HG03039 (cell line): ENCODE measurements around the gene EMC8.
"Not testable (repeated sequence)": the region's sequence is repeated elsewhere in the genome, so short reads cannot be mapped to it uniquely, and the experiment has no call there.

Experiments
- ATAC-seq: cut with Tn5 transposase; IDR thresholded peaks from one replicate; pipeline ENCODE4 v1.9.1; 2021; ENCODE audit warnings: mild to moderate bottlenecking, moderate library complexity; ENCODE audit not compliant: unreplicated experiment

The EMC8 gene

GRCh38 chr16:85835227-85835751 lies 35.9 kb upstream of the EMC8 start:
- no peak for ATAC-seq

- no peak for ATAC-seq
Observed at GRCh38 chr16:85834741-85835140, 35.4 kb upstream of the EMC8 start.

- no peak for ATAC-seq
Observed at GRCh38 chr16:85833219-85833920, 34.0 kb upstream of the EMC8 start.

GRCh38 chr16:85832570-85833218 lies 33.4 kb upstream of the EMC8 start:
- ATAC-seq: no peak

GRCh38 chr16:85830821-85831220 lies 31.5 kb upstream of the EMC8 start:
- no peak for ATAC-seq

GRCh38 chr16:85829751-85830445 lies 30.6 kb upstream of the EMC8 start:
- ATAC-seq: no peak

GRCh38 chr16:85829171-85829719 lies 29.9 kb upstream of the EMC8 start:
- no peak for ATAC-seq

GRCh38 chr16:85828166-85828565 lies 28.8 kb upstream of the EMC8 start:
- no peak for ATAC-seq

- ATAC-seq: no peak
Observed at GRCh38 chr16:85826686-85827247, 27.4 kb upstream of the EMC8 start.

- no peak for ATAC-seq
Observed at GRCh38 chr16:85825326-85825725, 26.0 kb upstream of the EMC8 start.

- no peak for ATAC-seq
Observed at GRCh38 chr16:85824161-85825135, 25.1 kb upstream of the EMC8 start.

- no peak for ATAC-seq
Observed at GRCh38 chr16:85823328-85823920, 24.1 kb upstream of the EMC8 start.

- ATAC-seq: no peak
Observed at GRCh38 chr16:85822145-85822544, 22.8 kb upstream of the EMC8 start.

- peak; percentile 57 for ATAC-seq
Observed at GRCh38 chr16:85821390-85822135, 22.2 kb upstream of the EMC8 start.

GRCh38 chr16:85820604-85821372 lies 21.4 kb upstream of the EMC8 start:
- no peak for ATAC-seq

- ATAC-seq: no peak
Observed at GRCh38 chr16:85819771-85820170, 20.4 kb upstream of the EMC8 start.

- no peak for ATAC-seq
Observed at GRCh38 chr16:85819245-85819644, 19.9 kb upstream of the EMC8 start.

GRCh38 chr16:85817195-85817594 lies 17.9 kb upstream of the EMC8 start:
- ATAC-seq: not testable (repeated sequence)
